SKM-1 (cell line): ENCODE data around the gene TRIM49D1.
"Not testable (repeated sequence)": the region's sequence is repeated elsewhere in the genome, so short reads cannot be mapped to it uniquely, and the experiment has no call there.

Source experiments
- DNase-seq: peaks from one replicate; lab custom pipeline; 2025; ENCODE audit not compliant: unreplicated experiment; lab: John Stamatoyannopoulos, UW

The TRIM49D1 gene, protein sequence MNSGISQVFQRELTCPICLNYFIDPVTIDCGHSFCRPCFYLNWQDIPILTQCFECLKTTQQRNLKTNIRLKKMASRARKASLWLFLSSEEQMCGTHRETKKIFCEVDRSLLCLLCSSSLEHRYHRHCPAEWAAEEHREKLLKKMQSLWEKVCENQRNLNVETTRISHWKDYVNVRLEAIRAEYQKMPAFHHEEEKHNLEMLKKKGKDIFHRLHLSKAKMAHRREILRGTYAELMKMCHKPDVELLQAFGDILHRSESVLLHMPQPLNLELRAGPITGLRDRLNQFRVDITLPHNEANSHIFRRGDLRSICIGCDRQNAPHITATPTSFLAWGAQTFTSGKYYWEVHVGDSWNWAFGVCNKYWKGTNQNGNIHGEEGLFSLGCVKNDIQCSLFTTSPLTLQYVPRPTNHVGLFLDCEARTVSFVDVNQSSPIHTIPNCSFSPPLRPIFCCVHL

DNA sequence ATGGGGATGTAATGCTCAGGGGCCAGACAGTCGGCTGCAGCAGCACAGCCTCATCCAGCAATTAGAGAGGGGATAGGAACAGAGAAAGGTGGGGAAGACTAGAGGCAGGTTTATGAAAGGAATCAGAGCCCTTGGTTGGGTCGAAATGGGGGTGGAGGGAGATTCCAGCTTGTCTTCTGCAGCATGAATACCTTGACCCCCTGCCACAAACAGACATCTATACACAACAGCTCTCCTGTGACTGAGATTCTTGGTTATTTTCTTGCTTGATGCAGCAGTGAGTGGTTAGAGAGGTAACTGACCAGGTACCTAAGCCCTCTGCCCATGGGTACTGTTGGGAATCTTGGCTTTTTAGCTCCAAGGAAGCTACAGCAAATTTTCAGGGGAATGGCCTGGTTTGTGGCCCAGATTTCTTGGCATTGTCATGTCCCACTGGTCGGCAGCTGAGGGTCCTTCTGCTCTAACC, at the start of gene TRIM49D1:
Gene TRIM49D1, minus strand, starts transcription at position 51 of the 466 bp plus-strand sequence. CDS start 4,535 bp downstream, outside the sequence.
- no peak for DNase-seq

DNA sequence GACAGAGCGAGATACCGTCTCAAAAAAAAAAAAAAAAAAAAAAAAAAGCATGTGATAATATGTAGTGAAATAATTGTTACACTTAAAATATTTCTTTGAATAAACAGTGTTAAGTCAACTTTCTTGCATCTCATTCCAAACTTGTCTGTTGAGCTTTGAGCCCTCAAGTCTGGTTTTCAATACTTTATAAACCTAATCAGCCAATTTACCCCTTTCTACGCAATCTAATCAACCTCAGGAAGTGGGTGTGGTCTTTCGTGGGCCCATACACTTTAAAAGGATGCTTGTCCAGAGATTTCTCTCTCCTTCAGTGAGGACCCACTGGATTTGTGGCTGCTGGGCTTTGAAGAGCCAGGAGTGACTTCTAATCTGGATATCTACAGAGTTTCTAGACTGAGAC, 43.7 kb upstream of the TRIM49D1 start, which contains the start of gene TRIM64:
Gene TRIM64, plus strand, starts transcription at position 301 of the 400 bp plus-strand sequence. CDS start 2,467 bp downstream, outside the sequence.
- not testable (repeated sequence) for DNase-seq

DNA sequence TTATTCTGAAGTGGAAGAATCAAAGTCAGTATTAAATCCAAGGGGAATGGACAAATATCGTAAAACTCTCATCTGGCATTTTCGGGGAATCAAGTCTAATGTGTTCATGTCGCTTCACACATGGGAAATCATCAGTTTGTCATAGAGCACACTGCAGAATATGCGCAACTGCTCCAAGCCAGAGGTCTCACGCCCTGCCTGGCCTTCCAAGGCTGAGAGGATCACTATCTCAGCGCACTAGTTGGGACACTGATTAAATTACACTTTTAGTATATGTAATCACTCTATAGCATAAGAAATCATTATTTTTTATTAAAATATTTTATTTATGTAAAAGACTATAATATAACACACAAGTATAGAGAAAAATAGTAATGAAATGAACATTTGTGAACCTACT, 38.8 kb upstream of the TRIM49D1 start:
- not testable (repeated sequence) for DNase-seq

DNA sequence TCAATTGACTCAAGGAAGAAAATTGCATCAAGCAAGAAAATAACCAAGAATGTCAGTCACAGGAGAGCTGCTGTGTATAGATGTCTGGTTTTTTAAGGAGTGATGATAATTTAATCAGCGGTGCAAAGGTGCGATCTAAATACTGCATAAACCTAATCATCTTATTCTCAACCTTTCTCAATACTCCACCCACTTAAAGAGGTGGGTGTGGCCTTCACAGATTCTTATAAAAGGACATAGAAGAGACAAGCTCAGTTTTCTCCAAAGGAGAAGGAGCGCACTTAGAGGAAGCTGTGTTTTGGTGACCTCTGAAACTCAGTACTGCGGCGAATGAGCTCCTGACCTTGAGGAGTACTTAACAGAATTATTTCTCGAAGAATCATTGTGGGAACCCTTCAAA, 1.7 kb upstream of the TRIM49D1 start, which contains the start of gene TRIM49D2:
Gene TRIM49D2, plus strand, starts transcription at position 301 of the 400 bp plus-strand sequence. CDS start 2,698 bp downstream, outside the sequence.
- DNase-seq = not testable (repeated sequence)

DNA sequence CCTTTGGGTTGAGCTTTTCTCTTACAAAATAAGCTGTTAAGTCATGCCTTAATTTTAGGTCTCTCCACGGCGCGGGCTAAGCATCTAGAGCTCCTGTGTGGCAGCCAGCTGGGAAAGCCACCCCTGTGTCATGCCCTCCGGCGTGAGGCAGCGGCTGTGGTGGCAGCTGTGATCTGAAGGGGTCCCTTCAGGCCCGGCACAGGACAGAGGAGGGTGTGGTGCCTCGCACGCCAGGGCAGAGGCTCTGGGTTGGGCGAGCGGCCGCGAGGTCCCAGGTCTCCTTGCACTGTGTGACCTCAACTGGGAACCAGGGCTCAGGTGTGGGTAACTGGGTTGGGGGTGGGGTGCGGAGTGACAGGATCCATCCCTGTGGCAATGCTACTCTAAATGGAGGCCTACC, 21.2 kb downstream of the TRIM49D1 start:
- DNase-seq = not testable (repeated sequence)

DNA sequence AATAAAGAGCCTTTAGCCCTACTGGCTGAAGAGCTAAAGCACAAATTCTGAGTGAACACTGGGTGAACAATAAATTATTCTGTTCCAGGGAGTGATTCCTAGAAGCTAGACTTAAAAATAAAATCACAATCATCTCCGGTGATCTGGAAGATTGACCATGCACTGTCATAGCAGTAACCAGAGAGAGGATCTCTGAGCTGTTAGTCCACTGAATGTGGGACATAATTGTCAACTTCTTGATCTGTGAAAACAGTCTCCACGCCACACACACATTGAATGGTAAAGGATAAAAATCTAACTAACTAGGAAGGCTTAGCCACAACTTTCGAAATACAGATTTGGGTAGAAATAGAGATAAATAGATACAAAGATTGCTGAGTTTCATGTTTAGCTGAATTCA, 28.8 kb downstream of the TRIM49D1 start:
- DNase-seq = not testable (repeated sequence)

DNA sequence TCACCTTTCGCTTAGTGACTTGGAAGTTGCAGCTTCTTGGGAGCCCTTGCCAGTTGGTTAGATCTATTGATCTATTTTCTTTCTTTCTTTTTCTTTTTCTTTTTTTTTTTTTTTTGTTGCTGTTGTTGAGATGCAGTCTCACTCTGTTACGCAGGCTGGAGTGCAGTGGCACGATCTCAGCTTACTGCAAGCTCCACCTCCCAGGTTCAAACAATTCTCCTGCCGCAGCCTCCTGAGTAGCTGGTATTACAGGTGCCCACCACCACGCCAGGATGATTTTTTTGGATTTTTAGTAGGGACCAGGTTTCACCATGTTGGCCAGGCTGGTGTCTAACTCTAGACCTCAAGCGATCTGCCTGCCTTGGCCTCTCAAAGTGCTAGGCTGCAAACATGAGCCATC, 44.5 kb downstream of the TRIM49D1 start:
- DNase-seq = not testable (repeated sequence)

DNA sequence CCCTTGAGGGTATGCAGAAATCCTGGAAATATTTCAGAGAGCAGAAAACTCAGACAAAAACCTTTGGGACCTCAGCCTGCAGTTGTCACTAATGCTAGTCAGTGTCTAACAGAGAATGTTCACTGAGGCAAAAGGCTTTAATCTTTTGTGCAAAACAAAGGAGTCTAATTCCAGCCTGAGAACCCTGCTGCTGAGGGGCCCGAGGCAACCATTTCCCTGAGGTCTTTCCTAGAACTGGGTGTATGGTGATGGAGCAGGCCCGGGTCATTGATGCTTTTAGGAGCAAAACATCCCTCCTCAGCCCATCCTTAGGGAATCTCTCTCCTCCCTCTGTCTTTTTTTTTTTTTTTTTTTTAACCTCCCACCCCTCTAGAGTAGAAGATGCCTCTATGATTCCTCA, 49.5 kb downstream of the TRIM49D1 start:
- DNase-seq = not testable (repeated sequence)

DNA sequence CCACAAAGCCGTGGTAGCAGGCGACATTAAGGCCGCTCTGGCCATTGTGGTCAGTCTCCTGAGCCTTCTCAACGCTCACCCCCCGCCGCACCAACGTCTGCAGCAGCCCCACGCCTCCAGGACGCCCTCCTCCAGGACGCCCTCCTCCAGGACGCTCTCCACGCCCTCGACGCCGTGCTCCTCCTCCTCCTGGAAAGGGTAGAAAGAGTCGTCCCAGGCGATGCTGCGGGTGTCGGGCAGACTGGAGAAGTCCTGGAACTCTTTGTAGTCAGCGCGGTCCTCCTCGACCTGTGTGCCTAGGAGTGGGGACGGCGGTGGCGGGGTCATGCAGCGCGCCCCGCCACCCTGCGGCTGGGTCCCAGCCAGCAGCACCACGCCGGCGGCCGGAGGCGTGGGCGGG, 56.8 kb downstream of the TRIM49D1 start:
- DNase-seq = not testable (repeated sequence)

DNA sequence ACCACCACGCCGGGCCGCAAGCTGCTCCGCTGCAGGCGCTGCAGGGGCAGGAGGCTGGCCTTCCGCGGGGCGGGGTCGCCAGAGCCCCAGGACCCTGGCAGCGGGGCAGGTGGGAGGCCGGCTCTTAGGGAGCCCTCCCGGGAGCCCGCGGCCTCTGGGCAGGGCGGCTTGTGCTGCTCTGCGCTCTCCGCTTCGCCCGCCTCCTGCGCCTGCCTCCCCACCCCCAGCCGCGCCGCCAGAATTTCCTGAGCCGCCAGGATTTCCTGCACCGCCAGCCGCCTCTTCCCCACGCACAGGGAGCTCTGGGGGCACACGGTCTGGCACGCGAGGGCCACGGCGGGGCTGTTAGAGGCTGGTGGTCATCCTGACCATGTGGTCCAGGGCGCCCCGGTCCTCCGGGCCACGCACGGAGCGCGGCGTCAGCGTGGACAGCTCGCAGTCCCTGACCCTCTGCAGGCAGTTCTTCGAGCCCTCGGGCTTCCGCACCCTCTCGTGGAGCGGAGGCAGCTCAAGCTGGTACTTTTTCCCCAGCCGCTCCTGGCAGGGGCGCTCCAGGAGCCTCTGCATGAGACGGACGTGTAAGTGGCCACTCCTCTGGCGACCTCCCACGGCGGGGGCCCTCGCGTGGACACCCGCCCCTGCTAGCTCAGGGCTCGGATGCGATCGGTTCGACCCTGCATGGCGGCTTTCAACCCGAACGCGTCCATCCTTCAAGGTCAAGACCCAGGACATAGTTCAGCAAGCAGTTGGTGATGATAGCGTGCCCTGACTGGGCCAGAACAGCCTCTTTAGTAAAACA, 57.9 kb downstream of the TRIM49D1 start:
- not testable (repeated sequence) for DNase-seq
